OCI-LY1 (cell line): Measurements from ENCODE around the gene TTLL10.

ENCODE experiments used
- H2AFZ ChIP-seq: fragments of 200-600 bp; sonication (generic), shearing (Covaris generic); 2 replicates; pipeline ENCODE4 v1.6.0; 2014; ENCODE audit warnings: antibody characterized with exemption, mild to moderate bottlenecking, low read length
- H3F3A ChIP-seq: fragments of 200-600 bp; sonication (generic), shearing (Covaris generic); 2 replicates; pipeline ENCODE4 v1.6.0; 2014; ENCODE audit warnings: mild to moderate bottlenecking, antibody characterized with exemption, low read length, moderate library complexity; ENCODE audit not compliant: insufficient read depth
- H3K27ac ChIP-seq: fragments of 200-600 bp; sonication (generic); 2 replicates; pipeline ENCODE4 v1.5.1; 2014; ENCODE audit warnings: low read length, mixed run types, mild to moderate bottlenecking, low read depth; ENCODE audit not compliant: poor library complexity, severe bottlenecking
- H3K27me3 ChIP-seq: fragments of 200-600 bp; sonication (generic); 2 replicates; pipeline ENCODE4 v1.6.0; 2014; ENCODE audit warnings: antibody characterized with exemption, mild to moderate bottlenecking, low read length, moderate library complexity; ENCODE audit not compliant: insufficient read depth
- H3K36me3 ChIP-seq: fragments of 200-600 bp; sonication (generic); 2 replicates; pipeline ENCODE4 v1.6.1; 2014; ENCODE audit warnings: mild to moderate bottlenecking, antibody characterized with exemption, low read length, moderate library complexity, mixed read lengths; ENCODE audit not compliant: insufficient read depth
- H3K4me1 ChIP-seq: fragments of 200-600 bp; sonication (generic); 2 replicates; pipeline ENCODE4 v1.5.1; 2014; ENCODE audit warnings: mild to moderate bottlenecking, low read length, moderate library complexity; ENCODE audit not compliant: insufficient read depth, severe bottlenecking
- H3K4me2 ChIP-seq: fragments of 200-600 bp; sonication (generic), shearing (Covaris generic); 2 replicates; pipeline ENCODE4 v1.6.1; 2014; ENCODE audit warnings: low read length
- H3K4me3 ChIP-seq: fragments of 200-600 bp; sonication (generic); 2 replicates; pipeline ENCODE4 v1.5.1; 2014; ENCODE audit warnings: low read length, low read depth, mild to moderate bottlenecking, mixed read lengths; ENCODE audit not compliant: poor library complexity, severe bottlenecking
- H3K79me2 ChIP-seq: fragments of 200-600 bp; shearing (Covaris generic); 2 replicates; pipeline ENCODE4 v1.6.1; 2016; ENCODE audit warnings: mixed run types, low read length, mixed read lengths; ENCODE audit not compliant: insufficient read depth
- H3K9ac ChIP-seq: fragments of 200-600 bp; sonication (generic), shearing (Covaris generic); 2 replicates; pipeline ENCODE4 v1.6.1; 2014; ENCODE audit warnings: mild to moderate bottlenecking, low read length, mixed read lengths
- H3K9me2 ChIP-seq: fragments of 200-600 bp; sonication (generic), shearing (Covaris generic); 2 replicates; pipeline ENCODE4 v1.6.1; 2014; ENCODE audit warnings: low read depth, mild to moderate bottlenecking, low read length, mixed read lengths
- H3K9me3 ChIP-seq: fragments of 200-600 bp; shearing (Covaris generic); 2 replicates; pipeline ENCODE4 v1.6.1; 2014; ENCODE audit warnings: low read length, mixed read lengths
- H4K20me1 ChIP-seq: fragments of 200-600 bp; sonication (generic), shearing (Covaris generic); 2 replicates; pipeline ENCODE4 v1.6.0; 2016; ENCODE audit warnings: mild to moderate bottlenecking, low read length; ENCODE audit not compliant: insufficient read depth
- CTCF ChIP-seq: fragments of 200-600 bp; sonication (generic), shearing (Covaris generic); IDR thresholded peaks from 2 replicates; pipeline ENCODE4 v1.5.1; 2017; ENCODE audit warnings: mild to moderate bottlenecking, antibody characterized with exemption, low read length, moderate library complexity, mixed read lengths
- EZH2 ChIP-seq: fragments of 200-600 bp; sonication (generic), shearing (Covaris generic); IDR thresholded peaks from 2 replicates; pipeline ENCODE4 v1.8.0; 2017; ENCODE audit warnings: borderline replicate concordance, mixed run types, mild to moderate bottlenecking, antibody characterized with exemption, low read length, moderate library complexity, mixed read lengths

The TTLL10 gene

GRCh38 chr1:1237874-1238701 is 64.4 kb downstream of the TTLL10 start:
- no peak for TF ChIP-seq EZH2
- no peak for TF ChIP-seq CTCF
- H3K4me1 ChIP-seq: peaks cover 9% of the 10 kb centered on the region
- no peak overlapping the region for H3K27ac ChIP-seq
- H3F3A ChIP-seq: no peaks in the 10 kb centered on the region
- peaks cover 20% of the 10 kb centered on the region; the same call in 1 of the 2 replicates for H3K36me3 ChIP-seq
- no peak overlapping the region for H3K4me3 ChIP-seq
- H3K9ac ChIP-seq: no peak overlapping the region
- H2AFZ ChIP-seq: no peak overlapping the region
- H3K9me3 ChIP-seq: no peaks in the 10 kb centered on the region
- no peaks in the 10 kb centered on the region for H3K79me2 ChIP-seq
- no peaks in the 10 kb centered on the region for H4K20me1 ChIP-seq
- no peak overlapping the region for H3K4me2 ChIP-seq
- peaks cover 31% of the 10 kb centered on the region; the same call in 1 of the 2 replicates for H3K27me3 ChIP-seq
- no peaks in the 10 kb centered on the region for H3K9me2 ChIP-seq

GRCh38 chr1:1238702-1239178 is 65.1 kb downstream of the TTLL10 start:
- H3K79me2 ChIP-seq: no peaks in the 10 kb centered on the region
- H3K9me3 ChIP-seq: no peaks in the 10 kb centered on the region
- no peak overlapping the region for H3K27ac ChIP-seq
- H3K9me2 ChIP-seq: no peaks in the 10 kb centered on the region
- no peak overlapping the region for H3K4me3 ChIP-seq
- H4K20me1 ChIP-seq: no peaks in the 10 kb centered on the region
- no peak overlapping the region for H2AFZ ChIP-seq
- no peaks in the 10 kb centered on the region for H3F3A ChIP-seq
- TF ChIP-seq EZH2 (no peak), CTCF (no peak)
- H3K4me2 ChIP-seq: no peak overlapping the region
- H3K36me3 ChIP-seq: peaks cover 15% of the 10 kb centered on the region; the same call in 1 of the 2 replicates
- H3K4me1 ChIP-seq: peaks cover 2% of the 10 kb centered on the region
- H3K9ac ChIP-seq: no peak overlapping the region
- peaks cover 31% of the 10 kb centered on the region; the same call in 1 of the 2 replicates for H3K27me3 ChIP-seq

- peaks cover 10% of the 10 kb centered on the region; the same call in 1 of the 2 replicates for H3K36me3 ChIP-seq
- H3K4me3 ChIP-seq: no peak overlapping the region
- H3K9me3 ChIP-seq: no peaks in the 10 kb centered on the region
- H3K4me1 ChIP-seq: no peaks in the 10 kb centered on the region
- H3K27ac ChIP-seq: no peak overlapping the region
- H2AFZ ChIP-seq: no peak overlapping the region
- H4K20me1 ChIP-seq: no peaks in the 10 kb centered on the region
- no peaks in the 10 kb centered on the region for H3F3A ChIP-seq
- TF ChIP-seq EZH2 (no peak), CTCF (no peak)
- H3K9ac ChIP-seq: no peak overlapping the region
- peaks cover 31% of the 10 kb centered on the region; the same call in 1 of the 2 replicates for H3K27me3 ChIP-seq
- H3K4me2 ChIP-seq: no peak overlapping the region
- no peaks in the 10 kb centered on the region for H3K79me2 ChIP-seq
- no peaks in the 10 kb centered on the region for H3K9me2 ChIP-seq
Observed at GRCh38 chr1:1239227-1239613, 65.5 kb downstream of the TTLL10 start.
